T-cell (primary cell): ENCODE results near the gene ARMH1. TPM values are rescaled to one million over a fixed set of nuclear protein-coding genes. Genes with fewer than 3 reads are reported as not detected.

Experiments
- ATAC-seq, 4 experiments: fragments of 200-7000 bp in 3 of 4; fragments of 150-1000 bp in 1 of 4; cut with Tn5 transposase; replicated peaks in 1 of 4; 1 replicate in 3 of 4; 2 replicates in 1 of 4; pipeline ENCODE4 v1.10.0; 2021; ENCODE audit warnings: moderate library complexity in 3 of 4, mild to moderate bottlenecking in 2 of 4, moderate number of reproducible peaks in 1 of 4
- CTCF ChIA-PET, 2 donors: fragments of 300-600 bp; sonication (Branson Sonifier 250); formaldehyde crosslinking; loops; one replicate each; lab custom pipeline; 2022; ENCODE audit warnings: antibody characterized with exemption in 2 of 2; lab: Charles Lee
- POLR2A ChIA-PET, 2 donors: fragments of 300-600 bp; sonication (Branson Sonifier 250); formaldehyde crosslinking; loops; one replicate each; lab custom pipeline; 2022; ENCODE audit warnings: antibody characterized with exemption in 2 of 2; lab: Charles Lee
- DNase-seq, 35 experiments: peaks; one replicate each; pipeline versions ENCODE4 v3.0.0 to v3.0.0-alpha.2; 2013 to 2023
- H3K27ac ChIP-seq: one replicate; pipeline ENCODE4 v1.5.1; 2013; ENCODE audit warnings: low read length
- H3K27me3 ChIP-seq, 2 experiments: replicated peaks in 1 of 2; 1 replicate in 1 of 2; 2 replicates in 1 of 2; pipeline versions ENCODE4 v1.6.1 to v1.7.0; 2013; ENCODE audit warnings: low read length in 1 of 2, mixed read lengths in 1 of 2; ENCODE audit not compliant: control insufficient read depth in 2 of 2, insufficient read depth in 2 of 2; ENCODE audit errors: extremely low read depth in 1 of 2
- H3K36me3 ChIP-seq, 2 donors: 1 replicate in 1 of 2; 2 replicates in 1 of 2; pipeline versions ENCODE4 v1.6.1 to v1.7.0; 2013; ENCODE audit warnings: low read length in 1 of 2; ENCODE audit not compliant: control insufficient read depth in 2 of 2, insufficient read depth in 1 of 2; ENCODE audit errors: extremely low read depth in 1 of 2
- H3K4me1 ChIP-seq, 2 experiments: 1 replicate in 1 of 2; 2 replicates in 1 of 2; pipeline versions ENCODE4 v1.6.1 to v1.7.0; 2013; ENCODE audit warnings: low read length in 2 of 2, mixed read lengths in 1 of 2; ENCODE audit not compliant: insufficient read depth in 2 of 2, control insufficient read depth in 1 of 2; ENCODE audit errors: extremely low read depth in 1 of 2
- H3K4me3 ChIP-seq, 2 donors: 1 replicate in 1 of 2; 2 replicates in 1 of 2; pipeline versions ENCODE4 v1.5.1 to v1.7.0; 2013; ENCODE audit warnings: mild to moderate bottlenecking in 2 of 2, low read length in 1 of 2, moderate library complexity in 1 of 2; ENCODE audit not compliant: control insufficient read depth in 1 of 2; ENCODE audit errors: extremely low read depth in 1 of 2
- H3K9me3 ChIP-seq: 2 replicates; pipeline ENCODE4 v1.7.0; 2013
- H3K27ac Mint-ChIP-seq, 2 donors: one replicate each; pipeline ENCODE4 v1.8.0; 2020 to 2021; ENCODE audit warnings: mild to moderate bottlenecking in 2 of 2, mixed read lengths in 2 of 2
- H3K27me3 Mint-ChIP-seq, 2 donors: one replicate each; pipeline ENCODE4 v1.8.0; 2021 to 2022; ENCODE audit warnings: mixed read lengths in 2 of 2
- H3K36me3 Mint-ChIP-seq: one replicate; pipeline ENCODE4 v1.8.0; 2021; ENCODE audit warnings: mixed read lengths
- H3K4me1 Mint-ChIP-seq, 3 donors: one replicate each; pipeline ENCODE4 v1.8.0; 2020 to 2022; ENCODE audit warnings: mixed read lengths in 3 of 3, mild to moderate bottlenecking in 1 of 3
- H3K4me3 Mint-ChIP-seq, 3 donors: one replicate each; pipeline ENCODE4 v1.8.0; 2020 to 2022; ENCODE audit warnings: mild to moderate bottlenecking in 3 of 3, mixed read lengths in 3 of 3, moderate library complexity in 3 of 3
- H3K9me3 Mint-ChIP-seq, 3 donors: one replicate each; pipeline ENCODE4 v1.8.0; 2020 to 2022; ENCODE audit warnings: mixed read lengths in 3 of 3
- WGBS: methylation state at CpG from one replicate; pipeline ENCODE4 v1.1.5; 2013; ENCODE audit warnings: missing lambda C conversion rate; ENCODE audit not compliant: insufficient coverage; 5-methylcytosine and 5-hydroxymethylcytosine counted together
- total RNA-seq, 35 experiments: library from RNA in 6 of 35; stranded (reverse) in 6 of 35; fragments of 120-200 nt in 1 of 35; gene quantifications; one replicate each; pipeline versions ENCODE4 v1.2.1 to v1.2.4 and lab custom pipeline; 2013 to 2026

Gene ARMH1
- total RNA-seq, 5 donors from 2014 or later (not counting 1 experiment from before 2014, with no cell fraction given): 49.5 to 102 (median 89.7) TPM

GRCh38 chr1:44642925-44643324 is 31.6 kb upstream of the ARMH1 start:
- Mint-ChIP-seq H3K4me1 (peaks cover 0 to 14% (median 6%) of the 10 kb centered on the region in 3 donors), H3K27ac (peak overlapping the region in 1 of 2 donors; percentile 2), H3K4me3 (no peak overlapping the region), H3K36me3 (peaks cover 38% of the 10 kb centered on the region), H3K27me3 (no peaks in the 10 kb centered on the region), H3K9me3 (no peaks in the 10 kb centered on the region)
- WGBS: 96% methylated on average over 3 of the region's 3 CpGs
- ATAC-seq: no peak
- Histone ChIP-seq H3K4me3 (no peak overlapping the region), H3K36me3 (peaks cover 31 to 98% of the 10 kb centered on the region in 2 donors), H3K27me3 (no peaks in the 10 kb centered on the region), H3K9me3 (no peaks in the 10 kb centered on the region), H3K4me1 (peaks cover 0 to 2% of the 10 kb centered on the region in 2 experiments), H3K27ac (no peak overlapping the region)
- CTCF ChIA-PET: interaction anchor here in 1 of 2 donors (0.6 kb wide), 1 partner anchor 73 kb away, joined by 4 read pairs; no protein-coding TSS in a partner anchor
- DNase-seq: no peak
- POLR2A ChIA-PET: no interaction called here

GRCh38 chr1:44643721-44644334 is 30.7 kb upstream of the ARMH1 start:
- POLR2A ChIA-PET: no interaction called here
- peaks cover 41% of the 10 kb centered on the region for H3K36me3 Mint-ChIP-seq

GRCh38 chr1:44644806-44645205 is 29.7 kb upstream of the ARMH1 start:
- CTCF ChIA-PET: no interaction called here
- WGBS: 95% methylated on average over 3 of the region's 7 CpGs
- no peak for DNase-seq
- no peak overlapping the region for H3K4me3 ChIP-seq
- Mint-ChIP-seq H3K36me3 (peaks cover 42% of the 10 kb centered on the region), H3K4me3 (no peak overlapping the region), H3K4me1 (peaks cover 0 to 21% (median 4%) of the 10 kb centered on the region in 3 donors), H3K27ac (peak overlapping the region in 1 of 2 donors; percentile 11), H3K27me3 (no peaks in the 10 kb centered on the region), H3K9me3 (no peaks in the 10 kb centered on the region)
- H3K9me3 ChIP-seq: no peaks in the 10 kb centered on the region
- no peak overlapping the region for H3K27ac ChIP-seq
- no peak for ATAC-seq
- POLR2A ChIA-PET: interaction anchor here in 1 of 2 donors (0.6 kb wide), 1 partner anchor 366 kb away, joined by 3 read pairs; no protein-coding TSS in a partner anchor
- H3K36me3 ChIP-seq: peaks cover 30 to 99% of the 10 kb centered on the region in 2 donors
- no peaks in the 10 kb centered on the region for H3K4me1 ChIP-seq
- no peaks in the 10 kb centered on the region for H3K27me3 ChIP-seq

More at GRCh38 chr1:44643721-44644334, 30.7 kb upstream of the ARMH1 start:
- Histone ChIP-seq H3K27me3 (no peaks in the 10 kb centered on the region), H3K36me3 (peaks cover 32 to 98% of the 10 kb centered on the region in 2 donors), H3K27ac (no peak overlapping the region), H3K9me3 (no peaks in the 10 kb centered on the region), H3K4me1 (no peaks in the 10 kb centered on the region), H3K4me3 (no peak overlapping the region)
- 97% methylated on average over 3 of the region's 9 CpGs for whole genome bisulfite sequencing
- CTCF ChIA-PET: no interaction called here
- Mint-ChIP-seq H3K4me1 (peaks cover 0 to 19% (median 6%) of the 10 kb centered on the region in 3 donors), H3K27me3 (no peaks in the 10 kb centered on the region), H3K4me3 (no peak overlapping the region), H3K9me3 (no peaks in the 10 kb centered on the region), H3K27ac (no peak overlapping the region)
- no peak for ATAC-seq
- DNase-seq: no peak

DNA sequence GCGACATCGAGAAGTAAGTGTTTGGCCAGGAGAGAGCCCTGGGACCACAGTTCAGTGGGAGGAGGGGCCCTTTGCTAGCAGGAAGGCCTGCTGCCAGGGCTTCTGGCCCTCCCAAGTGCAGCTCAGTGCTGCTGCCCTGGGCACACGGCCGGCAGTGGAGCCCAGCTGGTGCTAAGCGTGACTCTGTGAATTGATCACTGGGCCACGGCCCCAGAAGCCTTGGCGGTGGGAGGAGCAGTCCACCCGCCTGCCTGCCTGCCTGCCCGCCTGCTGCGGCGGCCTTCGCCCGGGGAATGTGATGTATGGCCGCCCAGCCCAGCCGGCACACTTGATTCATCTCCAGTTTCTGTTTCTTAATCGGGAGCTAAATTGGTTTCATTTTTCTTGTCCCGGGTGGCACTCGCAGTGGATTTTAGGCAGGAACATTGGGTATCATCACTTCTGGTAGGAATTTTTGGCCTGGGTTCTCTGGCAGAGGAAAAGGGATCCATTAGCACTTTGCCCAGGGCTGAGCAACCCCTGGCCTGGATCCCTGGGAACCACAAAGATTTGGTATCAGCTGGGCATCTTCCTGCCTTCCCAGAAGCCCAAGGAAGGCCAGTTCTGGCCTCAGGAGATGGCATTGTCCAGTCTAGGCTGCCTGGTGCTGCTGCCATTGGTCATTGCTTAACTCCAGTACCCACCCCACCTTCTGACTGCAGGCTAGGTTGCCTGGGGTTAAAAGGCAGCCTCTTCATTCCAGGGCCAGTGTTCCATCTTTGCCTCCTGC is 28.9 kb upstream of the ARMH1 start:
- Mint-ChIP-seq H3K9me3 (no peaks in the 10 kb centered on the region), H3K36me3 (peaks cover 44% of the 10 kb centered on the region), H3K4me3 (no peak overlapping the region), H3K27ac (no peak overlapping the region), H3K4me1 (peaks cover 0 to 21% (median 4%) of the 10 kb centered on the region in 3 donors), H3K27me3 (no peaks in the 10 kb centered on the region)
- peaks cover 36 to 100% of the 10 kb centered on the region in 2 donors for H3K36me3 ChIP-seq
- 94% methylated on average over 16 of the region's 18 CpGs for WGBS
- ATAC-seq: no peak
- no peaks in the 10 kb centered on the region for H3K27me3 ChIP-seq
- POLR2A ChIA-PET: no interaction called here
- no peak overlapping the region for H3K27ac ChIP-seq
- no peak overlapping the region for H3K4me3 ChIP-seq
- no peak for DNase-seq
- H3K9me3 ChIP-seq: no peaks in the 10 kb centered on the region
- CTCF ChIA-PET: no interaction called here
- H3K4me1 ChIP-seq: no peaks in the 10 kb centered on the region

DNA sequence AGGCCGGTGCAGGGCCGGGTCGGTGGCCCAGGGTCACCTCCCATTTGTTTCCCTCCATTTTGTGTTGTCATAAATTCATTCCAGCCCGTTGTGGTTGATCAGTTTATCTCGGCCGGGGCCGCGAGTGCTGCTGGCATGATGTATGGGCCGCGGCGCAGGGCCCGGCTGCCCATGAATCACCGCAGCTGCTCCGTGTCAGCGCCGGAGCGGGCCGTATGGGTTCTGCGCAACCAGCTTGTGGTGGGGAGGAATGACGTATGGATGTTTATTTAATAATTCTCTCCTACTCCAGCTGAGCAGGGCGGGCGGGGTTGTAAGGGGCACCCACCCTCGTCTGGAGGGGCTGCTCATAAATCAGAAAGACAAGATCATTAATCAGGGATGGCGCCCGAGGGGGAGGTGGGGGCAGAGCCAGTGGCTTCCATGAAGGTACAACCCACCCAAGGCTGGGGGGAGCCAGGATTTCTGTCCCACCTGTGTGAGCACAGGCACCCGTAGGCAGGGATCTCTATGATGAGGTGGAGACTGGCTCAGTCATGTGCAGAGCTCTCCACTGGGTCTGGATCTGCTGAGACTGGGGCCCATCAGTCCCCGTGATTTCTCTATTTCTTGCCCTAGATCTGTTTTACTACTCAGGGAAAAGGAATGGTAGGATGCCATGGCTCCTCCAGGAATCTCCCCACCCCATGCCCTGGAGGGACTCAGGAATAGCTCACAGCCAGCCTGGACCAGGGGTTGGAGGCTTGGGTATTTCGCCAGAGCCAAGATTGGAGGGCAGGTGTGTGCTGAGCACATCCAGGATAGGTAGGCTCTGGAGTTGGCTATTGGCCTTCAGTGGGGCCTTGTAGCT is 28.0 kb upstream of the ARMH1 start:
- H3K36me3 Mint-ChIP-seq: peaks cover 48% of the 10 kb centered on the region
- Histone ChIP-seq H3K27ac (no peak overlapping the region), H3K4me1 (no peaks in the 10 kb centered on the region), H3K9me3 (no peaks in the 10 kb centered on the region), H3K36me3 (peaks cover 34 to 93% of the 10 kb centered on the region in 2 donors), H3K27me3 (no peaks in the 10 kb centered on the region), H3K4me3 (no peak overlapping the region)
- no peak overlapping the region for H3K4me3 Mint-ChIP-seq
- H3K4me1 Mint-ChIP-seq: peaks cover 0 to 21% (median 4%) of the 10 kb centered on the region in 3 donors
- DNase-seq: no peak
- H3K9me3 Mint-ChIP-seq: no peaks in the 10 kb centered on the region
- no peak for ATAC-seq
- WGBS: 92% methylated on average over 8 of the region's 28 CpGs
- no peaks in the 10 kb centered on the region for H3K27me3 Mint-ChIP-seq
- ChIA-PET CTCF (interaction anchor here in 1 of 2 donors (0.6 kb wide), 1 partner anchor 1269 kb away, joined by 3 read pairs; no protein-coding TSS in a partner anchor), POLR2A (no interaction called here)
- no peak overlapping the region for H3K27ac Mint-ChIP-seq

DNA sequence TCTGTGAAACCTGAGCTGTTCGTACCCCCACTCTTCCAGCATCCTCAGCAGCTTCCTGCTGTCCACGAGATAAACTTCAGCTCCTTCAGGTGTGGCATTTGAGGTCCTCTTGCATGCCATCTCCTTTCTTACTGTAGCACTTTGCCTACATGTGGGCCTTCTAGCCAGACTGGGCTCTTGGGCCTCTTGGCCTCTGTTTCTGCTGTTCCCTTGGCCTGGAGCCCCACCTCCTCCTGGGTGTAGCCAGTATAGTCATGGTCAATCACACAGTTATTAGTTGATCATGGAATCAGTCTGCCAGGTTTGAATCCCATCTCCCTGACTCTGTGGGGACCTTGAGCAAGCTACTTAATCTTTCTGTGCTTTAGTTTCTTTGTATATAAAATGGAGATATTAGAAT is 26.6 kb upstream of the ARMH1 start:
- no peaks in the 10 kb centered on the region for H3K9me3 Mint-ChIP-seq
- peaks cover 30 to 83% of the 10 kb centered on the region in 2 donors for H3K36me3 ChIP-seq
- peaks cover 0 to 6% of the 10 kb centered on the region in 2 experiments for H3K4me1 ChIP-seq
- H3K9me3 ChIP-seq: no peaks in the 10 kb centered on the region
- H3K4me1 Mint-ChIP-seq: peaks cover 0 to 13% (median 0%) of the 10 kb centered on the region in 3 donors
- H3K27me3 ChIP-seq: no peaks in the 10 kb centered on the region
- no peak for ATAC-seq
- ChIA-PET CTCF (interaction anchor here in 1 of 2 donors (0.5 to 1.0 kb wide), 6 partner anchors 14 to 656 kb away, joined by 3 to 6 read pairs (median 3); no protein-coding TSS in a partner anchor), POLR2A (interaction anchor here in 1 of 2 donors (0.5 kb wide), 1 partner anchor 288 kb away, joined by 4 read pairs; no protein-coding TSS in a partner anchor)
- H3K4me3 Mint-ChIP-seq: no peak overlapping the region
- WGBS: 83% methylated on average over 2 of the region's 2 CpGs
- peaks cover 38% of the 10 kb centered on the region for H3K36me3 Mint-ChIP-seq
- no peak overlapping the region for H3K27ac Mint-ChIP-seq
- DNase-seq: no peak
- H3K27ac ChIP-seq: no peak overlapping the region
- H3K27me3 Mint-ChIP-seq: no peaks in the 10 kb centered on the region
- no peak overlapping the region for H3K4me3 ChIP-seq
